Body of pancreas (tissue), 4 donors: ENCODE results near the gene TMEM43. TPM values are rescaled to one million over a fixed set of nuclear protein-coding genes. Genes with fewer than 3 reads are reported as not detected.
A peak's percentile ranks its signal among the peaks of the same experiment; 100 is the strongest.

ENCODE experiments used
- ATAC-seq: fragments of 150-250 bp; one replicate; pipeline ENCODE4 v1.9.1; 2016
- DNase-seq, 4 donors: peaks; one replicate each; pipeline ENCODE4 v3.0.0-alpha.2; 2019
- H3K27ac ChIP-seq, 4 donors: fragments of 200-600 bp; sonication (generic); 1 replicate in 3 of 4; 2 replicates in 1 of 4; pipeline versions ENCODE4 v1.5.1 to v1.6.1; 2016 to 2019; ENCODE audit warnings: mild to moderate bottlenecking in 1 of 4, mixed read lengths in 1 of 4, moderate library complexity in 1 of 4
- H3K27me3 ChIP-seq, 2 donors: fragments of 200-600 bp; sonication (generic); one replicate each; pipeline ENCODE4 v1.6.0; 2016; ENCODE audit warnings: mild to moderate bottlenecking in 1 of 2
- H3K36me3 ChIP-seq, 2 donors: fragments of 200-600 bp; sonication (generic); replicated peaks in 1 of 2; 2 replicates each; pipeline ENCODE4 v1.5.1; 2016; ENCODE audit warnings: low read depth in 2 of 2; ENCODE audit not compliant: insufficient read depth in 1 of 2
- H3K4me1 ChIP-seq: fragments of 200-600 bp; sonication (generic); one replicate; pipeline ENCODE4 v1.6.0; 2016
- H3K4me3 ChIP-seq, 2 donors: fragments of 200-600 bp; sonication (generic); 1 replicate in 1 of 2; 2 replicates in 1 of 2; pipeline ENCODE4 v1.5.1; 2016 to 2019
- H3K9me3 ChIP-seq, 3 donors: fragments of 200-600 bp; sonication (generic); 1 replicate in 2 of 3; 2 replicates in 1 of 3; pipeline ENCODE4 v1.5.1; 2016
- CTCF ChIP-seq, 7 experiments: fragments of 450-650 bp in 4 of 7; fragments of 200-600 bp in 3 of 7; sonication (generic) in 3 of 7; IDR thresholded peaks; one replicate each; pipeline ENCODE4 v1.5.1; 2016 to 2019; ENCODE audit warnings: antibody characterized with exemption in 7 of 7
- POLR2A ChIP-seq, 3 donors: fragments of 450-650 bp; IDR thresholded peaks; one replicate each; pipeline ENCODE4 v1.6.1; 2016; ENCODE audit warnings: antibody characterized with exemption in 3 of 3, mild to moderate bottlenecking in 2 of 3
- WGBS, 2 donors: methylation state at CpG; one replicate each; pipeline ENCODE4 v1.1.5; 2017; 5-methylcytosine and 5-hydroxymethylcytosine counted together
- intact Hi-C: fragments of 100-400 bp; cut with DNase I; formaldehyde crosslinking; loops from one replicate; pipeline ENCODE4 v1.15.1; 2023
- total RNA-seq, 2 donors: library from RNA; depleted of rRNA; stranded (reverse); fragments of >200 nt; gene quantifications; one replicate each; pipeline ENCODE4 v1.1.0, GENCODE V29; 2016

Gene TMEM43
- total RNA-seq, 2 donors from 2014 or later, result 21.8 to 38.4 TPM

GRCh38 chr3:14123308-14124222, 1.3 kb upstream of the TMEM43 start:
- 48 to 64% methylated on average over 12 to 15 of the region's 15 CpGs for WGBS, 2 donors
- intact Hi-C loops, result loop anchor here (10.0 kb wide), 1 partner anchor 229 kb away; no protein-coding TSS in a partner anchor
- no peak for DNase-seq
- H3K4me1 ChIP-seq, result peaks cover 42% of the 10 kb centered on the region
- H3K27me3 ChIP-seq, result no peaks in the 10 kb centered on the region
- peak overlapping the region; percentile 55 to 69 for H3K4me3 ChIP-seq
- TF ChIP-seq CTCF (IDR thresholded peaks at IDR 0.05) (no peak), POLR2A (IDR thresholded peaks at IDR 0.05) (no peak)
- no peak for ATAC-seq
- peak overlapping the region; percentile 66 to 94 (median 92) for H3K27ac ChIP-seq
- H3K9me3 ChIP-seq, result no peaks in the 10 kb centered on the region
- H3K36me3 ChIP-seq, result no peaks in the 10 kb centered on the region

GRCh38 chr3:14124223-14124614, 633 bp upstream of the TMEM43 start:
- Histone ChIP-seq H3K4me1 (peaks cover 36% of the 10 kb centered on the region), H3K36me3 (no peaks in the 10 kb centered on the region), H3K4me3 (peak overlapping the region; percentile 55 to 69), H3K9me3 (no peaks in the 10 kb centered on the region), H3K27me3 (no peaks in the 10 kb centered on the region), H3K27ac (peak overlapping the region; percentile 66 to 94 (median 92))
- no peak for TF ChIP-seq POLR2A (IDR thresholded peaks at IDR 0.05)
- TF ChIP-seq CTCF (IDR thresholded peaks at IDR 0.05), result no peak
- intact Hi-C loops, result loop anchor here (10.0 kb wide), 1 partner anchor 229 kb away; no protein-coding TSS in a partner anchor
- peak; percentile 56 to 80 (median 64) for DNase-seq
- ATAC-seq, result peak; percentile 24
- 0 to 1% methylated on average over 8 to 33 of the region's 37 CpGs for WGBS, 2 donors

GRCh38 chr3:14125193-14126016, 553 bp downstream of the TMEM43 start:
- ATAC-seq, result peak; percentile 13
- intact Hi-C loops, result loop anchor here (10.0 kb wide), 1 partner anchor 231 kb away; no protein-coding TSS in a partner anchor
- H3K4me1 ChIP-seq, result peaks cover 30% of the 10 kb centered on the region
- DNase-seq, result peak; percentile 58 to 70 (median 64)
- H3K27ac ChIP-seq, result peak overlapping the region; percentile 66 to 94 (median 92)
- H3K4me3 ChIP-seq, result peak overlapping the region; percentile 39 to 69
- WGBS, 2 donors, result 0% methylated on average over 10 to 44 of the region's 44 CpGs
- H3K27me3 ChIP-seq, result no peaks in the 10 kb centered on the region
- peaks cover 0 to 8% of the 10 kb centered on the region in 2 donors for H3K36me3 ChIP-seq
- TF ChIP-seq POLR2A (IDR thresholded peaks at IDR 0.05) (no peak), CTCF (IDR thresholded peaks at IDR 0.05) (no peak)
- H3K9me3 ChIP-seq, result no peaks in the 10 kb centered on the region

- intact Hi-C loops, result loop anchor here (10.0 kb wide), 1 partner anchor 231 kb away; no protein-coding TSS in a partner anchor
- ATAC-seq (no peak), DNase-seq (no peak)
- TF ChIP-seq CTCF (IDR thresholded peaks at IDR 0.05) (no peak), POLR2A (IDR thresholded peaks at IDR 0.05) (no peak)
- WGBS, 2 donors, result 57% methylated on average over 11 of the region's 11 CpGs
- H3K36me3 ChIP-seq, result peaks cover 8 to 16% of the 10 kb centered on the region in 2 donors
- no peaks in the 10 kb centered on the region for H3K27me3 ChIP-seq
- peaks cover 30% of the 10 kb centered on the region for H3K4me1 ChIP-seq
- H3K4me3 ChIP-seq, result no peak overlapping the region
- H3K27ac ChIP-seq, result peak overlapping the region; percentile 66 to 94 (median 92)
- no peaks in the 10 kb centered on the region for H3K9me3 ChIP-seq
Measured at GRCh38 chr3:14126017-14126886, 1.4 kb downstream of the TMEM43 start.
